Measurements from ENCODE around the gene PLCL1.
"Not testable (repeated sequence)": the region's sequence is repeated elsewhere in the genome, so short reads cannot be mapped to it uniquely, and the experiment has no call there.

PLCL1 gene

GRCh38 chr2:198008230-198008629 lies 203.8 kb downstream of the PLCL1 start:
- no peak for DNase-seq

GRCh38 chr2:198012025-198012424 lies 207.6 kb downstream of the PLCL1 start:
- no peak for DNase-seq

DNA sequence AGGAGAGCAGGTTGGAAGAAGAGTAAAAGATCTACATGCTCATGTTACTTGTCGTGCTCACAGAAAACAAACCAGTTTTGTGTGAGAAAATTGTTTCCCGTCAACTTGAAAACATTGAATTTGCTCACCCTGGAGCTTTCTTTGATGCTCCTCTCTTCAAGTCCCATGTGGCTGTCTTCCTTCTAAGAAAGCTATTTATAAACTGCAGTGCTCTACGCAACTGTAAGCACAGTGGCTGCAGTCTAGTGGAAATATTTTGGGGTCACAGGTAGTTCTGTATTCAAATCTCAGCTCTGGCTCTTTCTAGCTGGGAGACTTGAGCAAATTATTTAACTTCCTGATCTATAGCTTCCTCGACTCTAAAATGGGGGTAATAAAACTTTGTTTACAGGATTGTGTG lies 211.8 kb downstream of the PLCL1 start:
- no peak for DNase-seq

DNA sequence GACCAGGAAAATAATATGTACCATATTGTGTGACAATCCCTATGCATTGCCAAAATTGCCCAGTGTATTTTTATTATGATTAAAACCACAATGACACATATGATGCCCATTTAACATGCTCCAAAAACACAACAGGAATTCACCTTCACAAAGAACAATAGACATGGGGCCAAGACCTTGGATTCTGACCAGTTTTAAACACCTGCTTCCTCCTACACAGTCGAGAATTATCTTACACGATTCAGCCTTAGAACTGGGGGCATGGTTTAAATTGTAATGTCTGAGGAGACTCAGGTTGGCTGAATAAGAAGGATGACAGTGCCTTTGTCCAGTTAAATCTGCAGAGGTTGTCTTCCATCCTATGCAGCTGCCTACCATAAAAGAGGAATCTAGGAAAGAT lies 212.7 kb downstream of the PLCL1 start:
- no peak for DNase-seq

DNA sequence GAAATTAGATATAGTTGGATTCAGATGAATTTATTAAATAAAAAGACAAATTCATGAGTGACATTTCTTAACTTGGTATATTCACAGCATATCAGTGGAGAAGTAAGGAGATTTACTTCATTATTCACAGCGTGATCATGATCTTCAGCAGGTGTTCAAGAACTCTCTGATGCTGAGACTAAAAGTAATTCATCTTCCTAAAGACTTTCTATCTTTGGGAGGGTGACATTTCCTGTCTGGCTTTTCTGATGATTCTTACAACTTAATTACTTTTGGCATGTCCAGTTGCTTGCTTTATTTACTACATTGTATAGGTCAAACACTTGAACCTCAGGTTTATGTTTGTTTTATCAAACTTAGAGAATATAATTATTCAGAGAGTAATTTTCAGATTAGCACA lies 224.6 kb downstream of the PLCL1 start:
- no peak for DNase-seq

GRCh38 chr2:198029576-198029975 lies 225.2 kb downstream of the PLCL1 start:
- not testable (repeated sequence) for DNase-seq

- DNase-seq: no peak
These were observed 229.2 kb downstream of the PLCL1 start for GRCh38 chr2:198033626-198034025.

DNA sequence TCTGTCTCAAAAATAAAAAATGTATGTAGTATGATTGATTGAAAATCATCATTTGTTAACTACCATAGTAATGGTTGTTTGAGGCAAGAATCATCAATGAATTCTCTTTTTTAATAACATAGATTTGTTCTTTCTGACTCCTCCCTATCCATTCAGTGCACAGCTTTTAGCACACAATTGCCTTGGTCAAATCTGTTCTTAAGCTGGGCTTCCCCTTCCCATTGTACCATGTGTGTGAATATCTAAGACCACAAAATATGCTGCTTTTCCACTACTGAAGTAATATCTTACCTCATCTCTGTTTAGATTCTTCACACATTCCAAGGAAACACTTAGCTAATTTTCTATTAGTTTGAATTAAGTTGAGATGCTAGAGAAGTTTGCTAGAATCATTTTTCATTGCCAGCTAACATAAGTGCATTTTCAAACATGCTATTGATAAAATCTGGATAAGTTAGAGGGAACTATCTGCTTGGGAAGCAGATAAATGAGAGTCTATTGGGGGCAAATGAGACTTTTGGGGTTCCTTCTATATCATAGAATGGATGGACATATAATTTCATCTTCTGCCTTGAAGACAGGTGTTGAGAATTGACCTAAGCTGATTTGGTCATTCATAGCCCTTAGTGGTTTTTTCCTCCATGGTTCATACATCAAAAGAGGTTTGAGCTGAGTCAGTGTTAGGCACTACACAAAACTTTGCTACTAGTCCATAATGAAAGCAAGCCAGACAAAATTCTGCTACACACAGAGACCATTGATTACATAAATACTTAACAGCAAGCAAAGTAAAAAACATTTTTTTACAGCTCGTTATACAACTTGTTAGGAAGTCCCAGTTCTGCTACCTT lies 231.9 kb downstream of the PLCL1 start:
- no peak for DNase-seq

- no peak for DNase-seq
These were observed 236.4 kb downstream of the PLCL1 start for GRCh38 chr2:198040835-198041234.

- DNase-seq: no peak
These were observed 237.8 kb downstream of the PLCL1 start for GRCh38 chr2:198042189-198042588.

GRCh38 chr2:198044777-198045176 lies 240.4 kb downstream of the PLCL1 start:
- DNase-seq: no peak

GRCh38 chr2:198045227-198045626 lies 240.8 kb downstream of the PLCL1 start:
- no peak for DNase-seq

DNA sequence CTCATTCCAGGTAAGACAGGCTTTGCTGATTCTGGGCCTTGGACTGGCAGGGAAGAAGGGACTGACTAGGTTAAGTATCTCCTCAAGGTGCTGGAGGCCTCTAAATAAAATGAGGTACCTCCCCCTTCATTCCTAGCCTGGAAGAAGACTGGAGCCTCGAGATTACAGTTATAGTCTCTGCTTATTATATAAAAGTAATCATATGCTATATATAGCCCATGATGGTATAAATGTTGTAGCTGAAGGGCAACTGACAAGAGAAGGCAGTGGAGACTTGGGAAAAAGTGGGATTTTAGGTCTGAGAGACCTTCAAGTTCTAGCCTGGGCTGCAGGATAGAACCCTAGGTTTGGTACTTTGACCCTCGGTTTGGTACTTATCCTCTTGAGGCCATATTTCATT lies 248.3 kb downstream of the PLCL1 start:
- DNase-seq: no peak

- no peak for DNase-seq
These were observed 248.8 kb downstream of the PLCL1 start for GRCh38 chr2:198053148-198053547.

- no peak for DNase-seq
These were observed 249.4 kb downstream of the PLCL1 start for GRCh38 chr2:198053776-198054175.

DNA sequence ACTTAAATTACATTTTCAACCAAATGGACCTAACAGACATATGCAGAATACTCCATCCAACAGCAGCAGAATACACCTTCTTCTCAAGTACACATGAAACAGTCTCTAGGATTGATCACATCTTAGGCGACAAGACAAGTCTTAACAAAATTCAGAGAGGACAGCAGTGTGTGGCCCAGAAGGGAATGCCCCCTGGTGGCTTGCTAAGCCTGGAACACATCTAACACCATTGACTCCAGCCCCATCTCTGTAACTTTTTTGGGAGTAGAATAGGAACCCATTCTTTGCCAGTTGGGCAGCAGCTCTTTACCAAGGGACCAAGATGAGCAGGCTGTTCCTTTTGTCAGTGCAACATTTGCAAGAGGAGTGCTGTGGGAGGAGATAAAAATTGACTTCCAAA lies 249.9 kb downstream of the PLCL1 start:
- DNase-seq: no peak

- DNase-seq: no peak
These were observed 251.3 kb downstream of the PLCL1 start for GRCh38 chr2:198055716-198056115.

GRCh38 chr2:198056836-198057235 lies 252.4 kb downstream of the PLCL1 start:
- no peak for DNase-seq

DNA sequence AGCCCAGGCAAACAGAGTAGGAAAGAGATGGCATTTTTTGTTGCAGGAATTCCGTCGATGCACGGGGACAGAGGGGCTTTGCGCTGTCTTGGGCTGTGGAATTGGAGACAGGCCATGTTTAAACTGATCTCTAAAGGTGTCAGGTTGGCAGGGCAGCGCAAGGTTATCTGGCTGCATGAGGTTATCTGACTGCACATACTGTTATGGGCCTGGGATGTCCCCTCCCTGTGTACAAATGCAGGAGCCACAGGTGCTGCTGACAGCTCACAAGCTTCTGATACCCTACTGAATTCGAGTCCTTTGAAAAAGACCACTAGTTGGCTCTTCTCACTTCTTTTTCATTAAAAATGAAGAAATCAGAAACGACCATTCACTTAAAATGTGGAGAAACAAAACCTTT lies 255.4 kb downstream of the PLCL1 start:
- no peak for DNase-seq

DNA sequence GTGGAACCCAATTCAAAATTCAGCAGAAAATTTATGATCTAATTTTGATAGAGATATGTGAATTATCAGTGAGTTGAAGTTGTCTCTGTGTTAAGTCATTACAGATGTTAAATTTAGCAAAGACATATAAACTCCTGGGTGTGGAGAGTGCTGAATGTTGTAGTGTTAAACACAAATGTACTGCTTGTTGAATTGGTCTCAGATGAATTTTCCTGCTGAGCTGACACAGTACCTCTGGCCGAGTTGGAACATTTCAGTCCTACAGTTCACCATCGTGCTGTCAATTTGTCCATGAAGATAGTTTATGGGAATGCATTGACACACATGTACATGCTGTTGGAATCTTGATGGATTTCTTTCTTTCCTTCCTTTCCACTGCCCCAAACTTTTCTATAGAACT lies 255.9 kb downstream of the PLCL1 start:
- no peak for DNase-seq

- no peak for DNase-seq
These were observed 258.4 kb downstream of the PLCL1 start for GRCh38 chr2:198062826-198063225.

DNA sequence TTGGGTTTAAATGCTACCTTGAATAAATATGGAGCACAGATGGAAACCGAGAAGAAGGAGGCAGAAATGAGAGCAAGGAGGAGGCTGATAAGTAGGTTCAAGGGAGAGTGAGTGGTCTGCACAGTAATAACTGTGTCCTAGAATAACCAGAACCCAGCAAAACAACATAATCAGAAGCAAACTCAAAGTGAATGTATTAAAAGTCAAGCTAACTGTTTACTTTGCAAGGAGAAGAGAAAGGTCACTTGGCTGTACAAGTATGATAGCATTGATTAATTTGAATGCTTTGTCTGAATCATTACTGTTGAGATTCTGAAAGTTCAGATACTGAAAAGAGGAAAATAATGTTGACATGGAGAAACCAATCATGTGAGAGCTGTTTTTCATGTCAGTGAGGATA lies 258.8 kb downstream of the PLCL1 start:
- DNase-seq: no peak

GRCh38 chr2:198065322-198065721 lies 260.9 kb downstream of the PLCL1 start:
- DNase-seq: no peak

DNA sequence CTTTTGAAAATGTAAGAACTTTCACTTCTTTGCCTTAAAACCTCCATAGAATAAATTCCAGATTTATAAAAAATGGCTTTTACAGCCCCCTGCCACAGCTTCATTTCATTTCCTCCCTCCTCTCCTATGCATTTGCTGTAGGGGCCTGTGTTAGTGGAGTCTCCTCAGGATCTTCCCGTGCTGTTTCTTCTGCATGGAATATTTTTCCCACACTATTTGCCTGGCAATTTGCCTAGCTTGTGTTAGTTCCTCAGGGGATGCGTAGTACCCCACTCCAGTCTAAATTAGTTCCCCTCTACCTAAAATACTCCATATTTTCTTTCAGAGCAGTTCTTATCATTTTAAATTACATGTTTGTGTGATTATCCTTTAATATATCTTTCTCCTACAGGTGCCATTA lies 262.2 kb downstream of the PLCL1 start:
- no peak for DNase-seq

- no peak for DNase-seq
These were observed 268.3 kb downstream of the PLCL1 start for GRCh38 chr2:198072655-198073054.
